Skin epidermis (tissue), 12 donors: ENCODE data around the gene CCDC30.
"Not testable (repeated sequence)": the region's sequence is repeated elsewhere in the genome, so short reads cannot be mapped to it uniquely, and the experiment has no call there.

Source experiments
- H3K27ac ChIP-seq, 21 experiments: fragments of 200-600 bp; sonication (generic) in 11 of 21; one replicate each; pipeline ENCODE4 v1.5.0; 2020; ENCODE audit warnings: mild to moderate bottlenecking in 3 of 21, inconsistent platforms in 2 of 21, moderate library complexity in 2 of 21
- H3K4me3 ChIP-seq, 7 experiments: fragments of 200-600 bp; sonication (generic) in 2 of 7; one replicate each; pipeline ENCODE4 v1.5.0; 2020; ENCODE audit warnings: inconsistent platforms in 2 of 7, mild to moderate bottlenecking in 2 of 7, moderate library complexity in 1 of 7

The CCDC30 gene

GRCh38 chr1:42506576-42506975, 43.5 kb downstream of the CCDC30 start:
- no peak overlapping the region for H3K4me3 ChIP-seq
- no peak overlapping the region for H3K27ac ChIP-seq

- H3K27ac ChIP-seq, H3K4me3 ChIP-seq: not testable (repeated sequence)
Measured at GRCh38 chr1:42511581-42512155, 48.6 kb downstream of the CCDC30 start.

GRCh38 chr1:42518908-42519307, 55.8 kb downstream of the CCDC30 start:
- Histone ChIP-seq H3K27ac (no peak overlapping the region), H3K4me3 (no peak overlapping the region)

- Histone ChIP-seq H3K27ac (no peak overlapping the region), H3K4me3 (no peak overlapping the region)
Measured at GRCh38 chr1:42523171-42523570, 60.1 kb downstream of the CCDC30 start.

GRCh38 chr1:42524330-42524729, 61.2 kb downstream of the CCDC30 start:
- Histone ChIP-seq H3K27ac (no peak overlapping the region), H3K4me3 (no peak overlapping the region)

- Histone ChIP-seq H3K27ac (peak overlapping the region in 1 of 21 experiments; percentile 18), H3K4me3 (peak overlapping the region in 2 of 7 experiments; percentile 4 to 18)
Measured at GRCh38 chr1:42529724-42530181, 66.7 kb downstream of the CCDC30 start.

- H3K27ac ChIP-seq = no peak overlapping the region
- H3K4me3 ChIP-seq = no peak overlapping the region
Measured at GRCh38 chr1:42531043-42531442, 68.0 kb downstream of the CCDC30 start.

- H3K4me3 ChIP-seq = no peak overlapping the region
- no peak overlapping the region for H3K27ac ChIP-seq
Measured at GRCh38 chr1:42533101-42533863, 70.2 kb downstream of the CCDC30 start.

- no peak overlapping the region for H3K4me3 ChIP-seq
- no peak overlapping the region for H3K27ac ChIP-seq
Measured at GRCh38 chr1:42541104-42541503, 78.0 kb downstream of the CCDC30 start.

GRCh38 chr1:42551180-42551579, 88.1 kb downstream of the CCDC30 start:
- Histone ChIP-seq H3K27ac (no peak overlapping the region), H3K4me3 (no peak overlapping the region)

GRCh38 chr1:42551590-42551989, 88.5 kb downstream of the CCDC30 start:
- Histone ChIP-seq H3K4me3 (no peak overlapping the region), H3K27ac (no peak overlapping the region)

- H3K4me3 ChIP-seq = no peak overlapping the region
- H3K27ac ChIP-seq = no peak overlapping the region
Measured at GRCh38 chr1:42552636-42553035, 89.5 kb downstream of the CCDC30 start.

GRCh38 chr1:42557230-42557851, 94.3 kb downstream of the CCDC30 start:
- no peak overlapping the region for H3K4me3 ChIP-seq
- no peak overlapping the region for H3K27ac ChIP-seq

GRCh38 chr1:42567038-42567437, 104.0 kb downstream of the CCDC30 start:
- no peak overlapping the region for H3K4me3 ChIP-seq
- no peak overlapping the region for H3K27ac ChIP-seq

- H3K4me3 ChIP-seq = no peak overlapping the region
- H3K27ac ChIP-seq = no peak overlapping the region
Measured at GRCh38 chr1:42576935-42577334, 113.8 kb downstream of the CCDC30 start.

- no peak overlapping the region for H3K4me3 ChIP-seq
- no peak overlapping the region for H3K27ac ChIP-seq
Measured at GRCh38 chr1:42586016-42586415, 122.9 kb downstream of the CCDC30 start.

GRCh38 chr1:42587753-42588152, 124.7 kb downstream of the CCDC30 start:
- H3K4me3 ChIP-seq = no peak overlapping the region

GRCh38 chr1:42592811-42593210, 129.7 kb downstream of the CCDC30 start:
- H3K4me3 ChIP-seq = no peak overlapping the region
- H3K27ac ChIP-seq = no peak overlapping the region

More at GRCh38 chr1:42587753-42588152, 124.7 kb downstream of the CCDC30 start:
- H3K27ac ChIP-seq = no peak overlapping the region

GRCh38 chr1:42593486-42594100, 130.5 kb downstream of the CCDC30 start:
- no peak overlapping the region for H3K4me3 ChIP-seq
- H3K27ac ChIP-seq = no peak overlapping the region

- Histone ChIP-seq H3K27ac (no peak overlapping the region), H3K4me3 (no peak overlapping the region)
Measured at GRCh38 chr1:42601472-42601871, 138.4 kb downstream of the CCDC30 start.

GRCh38 chr1:42613803-42614131, 150.7 kb downstream of the CCDC30 start:
- Histone ChIP-seq H3K4me3 (no peak overlapping the region), H3K27ac (no peak overlapping the region)
